Measurements from ENCODE around the gene FHIT.

The FHIT gene

GRCh38 chr3:60826511-60826910, 424.7 kb downstream of the FHIT start:
- no peak overlapping the region for H3K27ac Mint-ChIP-seq
- no peaks in the 10 kb centered on the region for H3K27me3 Mint-ChIP-seq (ENCODE audit: low read depth)
- H3K9me3 Mint-ChIP-seq, result peaks cover 15% of the 10 kb centered on the region
- no peak for TF ChIP-seq CTCF (IDR thresholded peaks at IDR 0.05; ENCODE audit: unreplicated experiment in 3 of 3)
- H3K4me3 Mint-ChIP-seq, result no peak overlapping the region
- no peaks in the 10 kb centered on the region for H3K4me1 Mint-ChIP-seq
- no peaks in the 10 kb centered on the region for H3K36me3 Mint-ChIP-seq (ENCODE audit: low read depth)

- peaks cover 5% of the 10 kb centered on the region for H3K4me1 Mint-ChIP-seq
- H3K9me3 Mint-ChIP-seq, result peaks cover 15% of the 10 kb centered on the region
- no peak for TF ChIP-seq CTCF (IDR thresholded peaks at IDR 0.05; ENCODE audit: unreplicated experiment in 3 of 3)
- no peaks in the 10 kb centered on the region for H3K27me3 Mint-ChIP-seq (ENCODE audit: low read depth)
- no peak overlapping the region for H3K27ac Mint-ChIP-seq
- H3K36me3 Mint-ChIP-seq (ENCODE audit: low read depth), result no peaks in the 10 kb centered on the region
- H3K4me3 Mint-ChIP-seq, result no peak overlapping the region
These were observed 438.8 kb downstream of the FHIT start for GRCh38 chr3:60812502-60812901.

- Mint-ChIP-seq H3K27ac (no peak overlapping the region), H3K4me1 (peaks cover 5% of the 10 kb centered on the region), H3K27me3 (ENCODE audit: low read depth) (peaks cover 3% of the 10 kb centered on the region), H3K4me3 (no peak overlapping the region), H3K9me3 (peaks cover 5% of the 10 kb centered on the region), H3K36me3 (ENCODE audit: low read depth) (no peaks in the 10 kb centered on the region)
- no peak for TF ChIP-seq CTCF (IDR thresholded peaks at IDR 0.05; ENCODE audit: unreplicated experiment in 3 of 3)
These were observed 440.4 kb downstream of the FHIT start for GRCh38 chr3:60810881-60811280.

GRCh38 chr3:60809857-60810610, 441.2 kb downstream of the FHIT start:
- Mint-ChIP-seq H3K4me3 (no peak overlapping the region), H3K4me1 (peaks cover 5% of the 10 kb centered on the region), H3K27ac (peak overlapping the region in 1 of 3 experiments; percentile 62), H3K27me3 (ENCODE audit: low read depth) (peaks cover 3% of the 10 kb centered on the region), H3K36me3 (ENCODE audit: low read depth) (no peaks in the 10 kb centered on the region), H3K9me3 (peaks cover 5% of the 10 kb centered on the region)
- no peak for TF ChIP-seq CTCF (IDR thresholded peaks at IDR 0.05; ENCODE audit: unreplicated experiment in 3 of 3)

GRCh38 chr3:60803216-60804173, 447.8 kb downstream of the FHIT start:
- Mint-ChIP-seq H3K4me3 (no peak overlapping the region), H3K9me3 (peaks cover 2% of the 10 kb centered on the region), H3K36me3 (ENCODE audit: low read depth) (no peaks in the 10 kb centered on the region), H3K4me1 (no peaks in the 10 kb centered on the region), H3K27ac (no peak overlapping the region), H3K27me3 (ENCODE audit: low read depth) (peaks cover 3% of the 10 kb centered on the region)
- TF ChIP-seq CTCF (IDR thresholded peaks at IDR 0.05; ENCODE audit: unreplicated experiment in 3 of 3), result no peak

Data from nephron (organoid).